ENCODE measurements around the gene DHDDS. TPM values are rescaled to one million over a fixed set of nuclear protein-coding genes. Genes with fewer than 3 reads are reported as not detected.

The DHDDS gene
- total and polyA plus RNA-seq, 4 donors: 22.6 to 57.4 (median 32.8) TPM

GRCh38 chr1:26493267-26493666 lies 61.1 kb downstream of the DHDDS start:
- ATAC-seq (ENCODE audit: insufficient read depth, low FRiP score) (no peak), DNase-seq (no peak)
- Histone ChIP-seq H3K27me3 (ENCODE audit: control insufficient read depth in 3 of 3, insufficient read depth in 3 of 3, low read length in 2 of 3) (no peaks in the 10 kb centered on the region), H3K4me3 (no peak overlapping the region), H3K4me1 (ENCODE audit: control insufficient read depth in 5 of 5, insufficient read depth in 5 of 5, low read length in 5 of 5) (peaks cover 0 to 9% (median 2%) of the 10 kb centered on the region in 5 donors), H3K36me3 (ENCODE audit: control insufficient read depth in 4 of 4, insufficient read depth in 4 of 4, low read length in 4 of 4) (no peaks in the 10 kb centered on the region), H3K9ac (ENCODE audit: insufficient read depth in 1 of 2, low read length in 2 of 2) (no peak overlapping the region), H3K27ac (ENCODE audit: low read depth in 1 of 2, low read length in 1 of 2) (no peak overlapping the region), H3K9me3 (ENCODE audit: control insufficient read depth in 4 of 4, insufficient read depth in 3 of 4, low read length in 3 of 4) (no peaks in the 10 kb centered on the region)
- 71 to 81% methylated on average over 3 of the region's 3 CpGs for WGBS, 2 donors
- TF ChIP-seq, protein P1, sequence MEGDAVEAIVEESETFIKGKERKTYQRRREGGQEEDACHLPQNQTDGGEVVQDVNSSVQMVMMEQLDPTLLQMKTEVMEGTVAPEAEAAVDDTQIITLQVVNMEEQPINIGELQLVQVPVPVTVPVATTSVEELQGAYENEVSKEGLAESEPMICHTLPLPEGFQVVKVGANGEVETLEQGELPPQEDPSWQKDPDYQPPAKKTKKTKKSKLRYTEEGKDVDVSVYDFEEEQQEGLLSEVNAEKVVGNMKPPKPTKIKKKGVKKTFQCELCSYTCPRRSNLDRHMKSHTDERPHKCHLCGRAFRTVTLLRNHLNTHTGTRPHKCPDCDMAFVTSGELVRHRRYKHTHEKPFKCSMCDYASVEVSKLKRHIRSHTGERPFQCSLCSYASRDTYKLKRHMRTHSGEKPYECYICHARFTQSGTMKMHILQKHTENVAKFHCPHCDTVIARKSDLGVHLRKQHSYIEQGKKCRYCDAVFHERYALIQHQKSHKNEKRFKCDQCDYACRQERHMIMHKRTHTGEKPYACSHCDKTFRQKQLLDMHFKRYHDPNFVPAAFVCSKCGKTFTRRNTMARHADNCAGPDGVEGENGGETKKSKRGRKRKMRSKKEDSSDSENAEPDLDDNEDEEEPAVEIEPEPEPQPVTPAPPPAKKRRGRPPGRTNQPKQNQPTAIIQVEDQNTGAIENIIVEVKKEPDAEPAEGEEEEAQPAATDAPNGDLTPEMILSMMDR (IDR thresholded peaks at IDR 0.05; ENCODE audit: control extremely low read depth, extremely low read depth): no peak

DNA sequence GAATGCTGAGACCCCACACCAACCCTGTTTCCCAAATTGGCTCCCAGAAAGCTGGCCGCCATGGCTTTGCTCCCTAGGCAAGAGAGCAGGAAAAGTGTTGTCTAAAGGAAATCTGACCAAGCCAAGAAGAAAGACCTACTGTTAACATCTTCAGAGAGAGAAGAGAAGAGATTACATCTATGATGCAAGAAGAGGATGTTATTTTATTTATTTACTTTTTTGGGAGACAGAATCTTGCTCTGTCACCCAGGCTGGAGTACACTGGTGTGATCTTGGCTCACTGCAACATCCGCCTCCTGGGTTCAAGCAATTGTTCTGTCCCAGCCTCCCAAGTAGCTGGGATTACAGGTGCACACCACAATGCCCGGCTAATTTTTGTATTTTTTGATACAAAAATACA lies 61.8 kb downstream of the DHDDS start:
- ATAC-seq (ENCODE audit: insufficient read depth, low FRiP score): no peak
- DNase-seq: no peak
- no peak overlapping the region for H3K27ac ChIP-seq (ENCODE audit: low read depth in 1 of 2, low read length in 1 of 2)
- H3K9ac ChIP-seq (ENCODE audit: insufficient read depth in 1 of 2, low read length in 2 of 2): no peak overlapping the region
- no peak overlapping the region for H3K4me3 ChIP-seq
- peaks cover 0 to 9% (median 2%) of the 10 kb centered on the region in 5 donors for H3K4me1 ChIP-seq (ENCODE audit: control insufficient read depth in 5 of 5, insufficient read depth in 5 of 5, low read length in 5 of 5)
- 90 to 96% methylated on average over 3 of the region's 3 CpGs for WGBS, 2 donors
- no peaks in the 10 kb centered on the region for H3K9me3 ChIP-seq (ENCODE audit: control insufficient read depth in 4 of 4, insufficient read depth in 3 of 4, low read length in 3 of 4)
- H3K36me3 ChIP-seq (ENCODE audit: control insufficient read depth in 4 of 4, insufficient read depth in 4 of 4, low read length in 4 of 4): no peaks in the 10 kb centered on the region
- H3K27me3 ChIP-seq (ENCODE audit: control insufficient read depth in 3 of 3, insufficient read depth in 3 of 3, low read length in 2 of 3): no peaks in the 10 kb centered on the region
- TF ChIP-seq, protein P1 (IDR thresholded peaks at IDR 0.05; ENCODE audit: control extremely low read depth, extremely low read depth): no peak

DNA sequence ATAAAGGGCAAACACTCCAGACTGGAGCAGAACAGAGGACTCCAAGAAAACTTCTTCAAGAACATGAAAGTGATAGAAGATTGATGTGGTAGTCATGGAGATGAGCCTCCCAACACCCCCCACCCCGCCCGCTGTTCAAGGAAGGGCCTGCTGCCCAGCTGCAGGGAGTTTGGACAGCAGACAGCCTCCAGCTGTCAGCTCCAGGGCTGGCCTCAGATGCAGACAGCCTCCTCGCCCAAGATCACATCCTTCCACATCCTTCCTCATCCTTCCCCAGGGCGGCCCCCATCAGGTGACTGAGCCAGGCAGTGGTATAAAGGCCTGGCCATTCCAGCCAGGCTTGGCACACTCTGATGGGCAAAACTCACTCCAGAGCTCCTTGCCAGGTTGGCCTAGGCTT lies 64.7 kb downstream of the DHDDS start:
- Histone ChIP-seq H3K36me3 (ENCODE audit: control insufficient read depth in 4 of 4, insufficient read depth in 4 of 4, low read length in 4 of 4) (no peaks in the 10 kb centered on the region), H3K9ac (ENCODE audit: insufficient read depth in 1 of 2, low read length in 2 of 2) (no peak overlapping the region), H3K27me3 (ENCODE audit: control insufficient read depth in 3 of 3, insufficient read depth in 3 of 3, low read length in 2 of 3) (no peaks in the 10 kb centered on the region), H3K27ac (ENCODE audit: low read depth in 1 of 2, low read length in 1 of 2) (no peak overlapping the region), H3K4me3 (no peak overlapping the region), H3K9me3 (ENCODE audit: control insufficient read depth in 4 of 4, insufficient read depth in 3 of 4, low read length in 3 of 4) (no peaks in the 10 kb centered on the region), H3K4me1 (ENCODE audit: control insufficient read depth in 5 of 5, insufficient read depth in 5 of 5, low read length in 5 of 5) (peaks cover 0 to 16% (median 3%) of the 10 kb centered on the region in 5 donors)
- peak; percentile 81 to 93 (median 87) for DNase-seq
- WGBS, 2 donors: 52 to 62% methylated on average over 4 of the region's 4 CpGs
- TF ChIP-seq, protein P1 (IDR thresholded peaks at IDR 0.05; ENCODE audit: control extremely low read depth, extremely low read depth): no peak
- ATAC-seq (ENCODE audit: insufficient read depth, low FRiP score): no peak

GRCh38 chr1:26498894-26499293 lies 66.8 kb downstream of the DHDDS start:
- DNase-seq (no peak), ATAC-seq (ENCODE audit: insufficient read depth, low FRiP score) (no peak)
- Histone ChIP-seq H3K9ac (ENCODE audit: insufficient read depth in 1 of 2, low read length in 2 of 2) (no peak overlapping the region), H3K4me1 (ENCODE audit: control insufficient read depth in 5 of 5, insufficient read depth in 5 of 5, low read length in 5 of 5) (peaks cover 0 to 16% (median 3%) of the 10 kb centered on the region in 5 donors), H3K9me3 (ENCODE audit: control insufficient read depth in 4 of 4, insufficient read depth in 3 of 4, low read length in 3 of 4) (no peaks in the 10 kb centered on the region), H3K27me3 (ENCODE audit: control insufficient read depth in 3 of 3, insufficient read depth in 3 of 3, low read length in 2 of 3) (no peaks in the 10 kb centered on the region), H3K27ac (ENCODE audit: low read depth in 1 of 2, low read length in 1 of 2) (no peak overlapping the region), H3K4me3 (no peak overlapping the region), H3K36me3 (ENCODE audit: control insufficient read depth in 4 of 4, insufficient read depth in 4 of 4, low read length in 4 of 4) (no peaks in the 10 kb centered on the region)
- 76 to 86% methylated on average over 7 of the region's 7 CpGs for WGBS, 2 donors
- TF ChIP-seq, protein P1 (IDR thresholded peaks at IDR 0.05; ENCODE audit: control extremely low read depth, extremely low read depth): no peak
